ENCODE results near the gene CTDSP2.
A peak's percentile ranks its signal among the peaks of the same experiment; 100 is the strongest.
"Not testable (repeated sequence)": the region's sequence is repeated elsewhere in the genome, so short reads cannot be mapped to it uniquely, and the experiment has no call there.

Gene CTDSP2

GRCh38 chr12:57850854-57851430, 4.4 kb upstream of the CTDSP2 start:
- peaks cover 11% of the 10 kb centered on the region for H3K4me1 ChIP-seq (ENCODE audit: insufficient read depth, insufficient read length)
- peaks cover 10% of the 10 kb centered on the region for H3K27me3 ChIP-seq (ENCODE audit: insufficient read depth, insufficient read length)
- no peak for TF ChIP-seq SUZ12 (IDR thresholded peaks at IDR 0.05; ENCODE audit: extremely low read depth, insufficient read depth, insufficient read length)
- TF ChIP-seq YY1 (IDR thresholded peaks at IDR 0.05; ENCODE audit: insufficient read depth, insufficient read length), result no peak
- no peak for TF ChIP-seq ZNF274 (IDR thresholded peaks at IDR 0.05; ENCODE audit: low read depth, low read length)
- no peaks in the 10 kb centered on the region for H3K9me3 ChIP-seq (ENCODE audit: insufficient read depth, low read length)
- DNase-seq (ENCODE audit: low read depth, low spot score), result no peak
- no peak overlapping the region for H3K9ac ChIP-seq (ENCODE audit: insufficient read length, low read depth)
- no peak overlapping the region for H3K4me3 ChIP-seq (ENCODE audit: insufficient read length, low read depth)
- H3K36me3 ChIP-seq (ENCODE audit: insufficient read depth, insufficient read length, low read length), result no peaks in the 10 kb centered on the region

GRCh38 chr12:57849447-57849846, 2.9 kb upstream of the CTDSP2 start:
- Histone ChIP-seq H3K27me3 (ENCODE audit: insufficient read depth, insufficient read length) (peaks cover 10% of the 10 kb centered on the region), H3K4me1 (ENCODE audit: insufficient read depth, insufficient read length) (peaks cover 11% of the 10 kb centered on the region)
- H3K9me3 ChIP-seq (ENCODE audit: insufficient read depth, low read length); H3K9ac ChIP-seq (ENCODE audit: insufficient read length, low read depth); H3K36me3 ChIP-seq (ENCODE audit: insufficient read depth, insufficient read length, low read length); H3K4me3 ChIP-seq (ENCODE audit: insufficient read length, low read depth); DNase-seq (ENCODE audit: low read depth, low spot score): not testable (repeated sequence)

- H3K4me1 ChIP-seq (ENCODE audit: insufficient read depth, insufficient read length), result peaks cover 13% of the 10 kb centered on the region
- no peak overlapping the region for H3K4me3 ChIP-seq (ENCODE audit: insufficient read length, low read depth)
- H3K36me3 ChIP-seq (ENCODE audit: insufficient read depth, insufficient read length, low read length), result no peaks in the 10 kb centered on the region
- H3K9ac ChIP-seq (ENCODE audit: insufficient read length, low read depth), result no peak overlapping the region
- TF ChIP-seq SUZ12 (IDR thresholded peaks at IDR 0.05; ENCODE audit: extremely low read depth, insufficient read depth, insufficient read length), result no peak
- TF ChIP-seq YY1 (IDR thresholded peaks at IDR 0.05; ENCODE audit: insufficient read depth, insufficient read length), result no peak
- TF ChIP-seq ZNF274 (IDR thresholded peaks at IDR 0.05; ENCODE audit: low read depth, low read length), result no peak
- no peaks in the 10 kb centered on the region for H3K9me3 ChIP-seq (ENCODE audit: insufficient read depth, low read length)
- peaks cover 10% of the 10 kb centered on the region for H3K27me3 ChIP-seq (ENCODE audit: insufficient read depth, insufficient read length)
- DNase-seq (ENCODE audit: low read depth, low spot score), result no peak
These were observed 2.5 kb upstream of the CTDSP2 start for GRCh38 chr12:57849035-57849434.

- no peaks in the 10 kb centered on the region for H3K36me3 ChIP-seq (ENCODE audit: insufficient read depth, insufficient read length, low read length)
- H3K9ac ChIP-seq (ENCODE audit: insufficient read length, low read depth), result no peak overlapping the region
- no peak overlapping the region for H3K4me3 ChIP-seq (ENCODE audit: insufficient read length, low read depth)
- peaks cover 10% of the 10 kb centered on the region for H3K27me3 ChIP-seq (ENCODE audit: insufficient read depth, insufficient read length)
- no peaks in the 10 kb centered on the region for H3K9me3 ChIP-seq (ENCODE audit: insufficient read depth, low read length)
- peaks cover 15% of the 10 kb centered on the region for H3K4me1 ChIP-seq (ENCODE audit: insufficient read depth, insufficient read length)
- TF ChIP-seq YY1 (IDR thresholded peaks at IDR 0.05; ENCODE audit: insufficient read depth, insufficient read length) (no peak), SUZ12 (IDR thresholded peaks at IDR 0.05; ENCODE audit: extremely low read depth, insufficient read depth, insufficient read length) (no peak), ZNF274 (IDR thresholded peaks at IDR 0.05; ENCODE audit: low read depth, low read length) (no peak)
- no peak for DNase-seq (ENCODE audit: low read depth, low spot score)
These were observed 1.7 kb upstream of the CTDSP2 start for GRCh38 chr12:57848208-57848607.

- DNase-seq (ENCODE audit: low read depth, low spot score), result no peak
- Histone ChIP-seq H3K27me3 (ENCODE audit: insufficient read depth, insufficient read length) (peaks cover 10% of the 10 kb centered on the region), H3K4me1 (ENCODE audit: insufficient read depth, insufficient read length) (peaks cover 19% of the 10 kb centered on the region), H3K36me3 (ENCODE audit: insufficient read depth, insufficient read length, low read length) (no peaks in the 10 kb centered on the region), H3K9me3 (ENCODE audit: insufficient read depth, low read length) (no peaks in the 10 kb centered on the region), H3K9ac (ENCODE audit: insufficient read length, low read depth) (peak overlapping the region; percentile 97), H3K4me3 (ENCODE audit: insufficient read length, low read depth) (peak overlapping the region; percentile 97)
- TF ChIP-seq SUZ12 (IDR thresholded peaks at IDR 0.05; ENCODE audit: extremely low read depth, insufficient read depth, insufficient read length) (no peak), ZNF274 (IDR thresholded peaks at IDR 0.05; ENCODE audit: low read depth, low read length) (no peak), YY1 (IDR thresholded peaks at IDR 0.05; ENCODE audit: insufficient read depth, insufficient read length) (no peak)
These were observed 298 bp downstream of the CTDSP2 start for GRCh38 chr12:57846285-57846576.

GRCh38 chr12:57845478-57846284, 848 bp downstream of the CTDSP2 start:
- Histone ChIP-seq H3K9me3 (ENCODE audit: insufficient read depth, low read length) (no peaks in the 10 kb centered on the region), H3K9ac (ENCODE audit: insufficient read length, low read depth) (peak overlapping the region; percentile 97), H3K27me3 (ENCODE audit: insufficient read depth, insufficient read length) (peaks cover 9% of the 10 kb centered on the region), H3K4me1 (ENCODE audit: insufficient read depth, insufficient read length) (peaks cover 22% of the 10 kb centered on the region), H3K36me3 (ENCODE audit: insufficient read depth, insufficient read length, low read length) (no peaks in the 10 kb centered on the region), H3K4me3 (ENCODE audit: insufficient read length, low read depth) (peak overlapping the region; percentile 97)
- DNase-seq (ENCODE audit: low read depth, low spot score), result no peak
- TF ChIP-seq YY1 (IDR thresholded peaks at IDR 0.05; ENCODE audit: insufficient read depth, insufficient read length), result no peak
- TF ChIP-seq ZNF274 (IDR thresholded peaks at IDR 0.05; ENCODE audit: low read depth, low read length), result no peak
- no peak for TF ChIP-seq SUZ12 (IDR thresholded peaks at IDR 0.05; ENCODE audit: extremely low read depth, insufficient read depth, insufficient read length)

- Histone ChIP-seq H3K4me1 (ENCODE audit: insufficient read depth, insufficient read length) (peaks cover 29% of the 10 kb centered on the region), H3K4me3 (ENCODE audit: insufficient read length, low read depth) (peak overlapping the region; percentile 97), H3K9ac (ENCODE audit: insufficient read length, low read depth) (peak overlapping the region; percentile 97), H3K9me3 (ENCODE audit: insufficient read depth, low read length) (no peaks in the 10 kb centered on the region), H3K27me3 (ENCODE audit: insufficient read depth, insufficient read length) (peaks cover 2% of the 10 kb centered on the region), H3K36me3 (ENCODE audit: insufficient read depth, insufficient read length, low read length) (no peaks in the 10 kb centered on the region)
- no peak for DNase-seq (ENCODE audit: low read depth, low spot score)
- no peak for TF ChIP-seq ZNF274 (IDR thresholded peaks at IDR 0.05; ENCODE audit: low read depth, low read length)
- TF ChIP-seq SUZ12 (IDR thresholded peaks at IDR 0.05; ENCODE audit: extremely low read depth, insufficient read depth, insufficient read length), result no peak
- no peak for TF ChIP-seq YY1 (IDR thresholded peaks at IDR 0.05; ENCODE audit: insufficient read depth, insufficient read length)
These were observed 1.6 kb downstream of the CTDSP2 start for GRCh38 chr12:57844709-57845477.

Data from NT2/D1 (cell line).